Hepatocyte (in vitro differentiated cells): ENCODE measurements around the gene TASP1.

Source experiments
- EZH2 ChIP-seq: fragments of 200-600 bp; sonication (generic); IDR thresholded peaks from 2 replicates; pipeline ENCODE4 v1.6.1; 2016; ENCODE audit warnings: antibody characterized with exemption, mild to moderate bottlenecking, borderline replicate concordance
- EZH2phosphoT487 ChIP-seq: fragments of 200-600 bp; sonication (generic); IDR thresholded peaks from one replicate; pipeline ENCODE4 v1.6.1; 2018; ENCODE audit warnings: antibody characterized with exemption, mild to moderate bottlenecking, low read depth, moderate library complexity; ENCODE audit not compliant: unreplicated experiment, severe bottlenecking
- TF ChIP-seq, protein P1 (sequence below): fragments of 200-600 bp; sonication (generic); IDR thresholded peaks from 2 replicates; pipeline ENCODE4 v1.5.1; 2016; ENCODE audit warnings: antibody characterized with exemption, mild to moderate bottlenecking; ENCODE audit not compliant: poor library complexity

DNA sequence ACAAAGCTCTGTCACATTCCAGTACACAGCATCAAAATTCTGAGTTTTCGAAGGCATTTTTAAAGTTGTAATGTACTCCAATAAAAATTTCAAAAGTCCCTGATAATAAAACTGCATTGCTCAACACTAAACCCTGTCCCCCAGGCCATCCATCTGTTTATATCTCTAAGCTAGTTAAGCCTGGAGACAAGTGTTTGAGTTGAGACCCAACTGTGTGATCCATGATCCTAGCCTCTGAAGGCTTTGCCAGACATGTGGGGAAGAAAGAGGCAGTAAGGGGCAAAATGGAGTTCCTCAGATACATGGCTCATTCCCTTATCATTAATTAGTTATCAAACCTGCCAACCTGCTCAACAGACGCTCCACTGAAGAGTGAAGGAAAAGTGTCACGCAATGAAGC, 219.3 kb downstream of the TASP1 start:
- TF ChIP-seq, protein P1, sequence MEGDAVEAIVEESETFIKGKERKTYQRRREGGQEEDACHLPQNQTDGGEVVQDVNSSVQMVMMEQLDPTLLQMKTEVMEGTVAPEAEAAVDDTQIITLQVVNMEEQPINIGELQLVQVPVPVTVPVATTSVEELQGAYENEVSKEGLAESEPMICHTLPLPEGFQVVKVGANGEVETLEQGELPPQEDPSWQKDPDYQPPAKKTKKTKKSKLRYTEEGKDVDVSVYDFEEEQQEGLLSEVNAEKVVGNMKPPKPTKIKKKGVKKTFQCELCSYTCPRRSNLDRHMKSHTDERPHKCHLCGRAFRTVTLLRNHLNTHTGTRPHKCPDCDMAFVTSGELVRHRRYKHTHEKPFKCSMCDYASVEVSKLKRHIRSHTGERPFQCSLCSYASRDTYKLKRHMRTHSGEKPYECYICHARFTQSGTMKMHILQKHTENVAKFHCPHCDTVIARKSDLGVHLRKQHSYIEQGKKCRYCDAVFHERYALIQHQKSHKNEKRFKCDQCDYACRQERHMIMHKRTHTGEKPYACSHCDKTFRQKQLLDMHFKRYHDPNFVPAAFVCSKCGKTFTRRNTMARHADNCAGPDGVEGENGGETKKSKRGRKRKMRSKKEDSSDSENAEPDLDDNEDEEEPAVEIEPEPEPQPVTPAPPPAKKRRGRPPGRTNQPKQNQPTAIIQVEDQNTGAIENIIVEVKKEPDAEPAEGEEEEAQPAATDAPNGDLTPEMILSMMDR: no peak
- TF ChIP-seq EZH2: no peak
- TF ChIP-seq EZH2phosphoT487: no peak
